Keratinocyte (primary cell): ENCODE measurements around the gene RNF6. TPM values are rescaled to one million over a fixed set of nuclear protein-coding genes. Genes with fewer than 3 reads are reported as not detected.

ENCODE experiments used
- DNase-seq: peaks from one replicate; pipeline ENCODE4 v3.0.0-alpha.2; 2011; ENCODE audit warnings: low read depth, missing footprints, low spot score
- FAIRE-seq: peaks from 2 replicates; lab custom pipeline; 2011; peaks lifted over from hg19 to GRCh38; lab: Jason Lieb, UNC
- H2AFZ ChIP-seq: 2 replicates; pipeline ENCODE4 v1.6.0; 2012; ENCODE audit warnings: low read length, control low read depth, inconsistent platforms; ENCODE audit not compliant: control insufficient read depth
- H3K27ac ChIP-seq: 2 replicates; pipeline ENCODE4 v1.5.1; 2011; ENCODE audit warnings: low read length; ENCODE audit not compliant: control insufficient read depth, insufficient read depth
- H3K27me3 ChIP-seq: 3 replicates; pipeline ENCODE4 v1.6.0; 2011; ENCODE audit warnings: low read length; ENCODE audit not compliant: control insufficient read depth, insufficient read depth; ENCODE audit errors: extremely low read depth
- H3K36me3 ChIP-seq, 2 experiments: 2 replicates in 1 of 2; 3 replicates in 1 of 2; pipeline ENCODE4 v1.5.1; 2011; ENCODE audit warnings: low read length in 2 of 2, mild to moderate bottlenecking in 1 of 2; ENCODE audit not compliant: control insufficient read depth in 2 of 2, insufficient read depth in 2 of 2; ENCODE audit errors: extremely low read depth in 1 of 2
- H3K4me1 ChIP-seq: 3 replicates; pipeline ENCODE4 v1.5.1; 2011; ENCODE audit warnings: low read length; ENCODE audit not compliant: control insufficient read depth, insufficient read depth; ENCODE audit errors: extremely low read depth
- H3K4me2 ChIP-seq: 3 replicates; pipeline ENCODE4 v1.6.0; 2011; ENCODE audit warnings: low read depth, low read length; ENCODE audit not compliant: control insufficient read depth, insufficient read depth; ENCODE audit errors: extremely low read depth
- H3K4me3 ChIP-seq, 3 experiments: fragments of 200-600 bp in 1 of 3; sonication (generic) in 1 of 3; 2 replicates in 2 of 3; 3 replicates in 1 of 3; pipeline ENCODE4 v1.5.1; 2011 to 2016; ENCODE audit warnings: low read length in 3 of 3, mild to moderate bottlenecking in 3 of 3, control low read depth in 2 of 3, inconsistent platforms in 1 of 3, low read depth in 1 of 3, mixed read lengths in 1 of 3, mixed run types in 1 of 3, moderate library complexity in 1 of 3; ENCODE audit not compliant: control insufficient read depth in 2 of 3, insufficient read depth in 2 of 3; ENCODE audit errors: extremely low read depth in 1 of 3
- H3K79me2 ChIP-seq: 2 replicates; pipeline ENCODE4 v1.6.0; 2012; ENCODE audit warnings: low read length; ENCODE audit not compliant: control insufficient read depth, insufficient read depth
- H3K9ac ChIP-seq: 3 replicates; pipeline ENCODE4 v1.6.0; 2011; ENCODE audit warnings: low read length; ENCODE audit not compliant: control insufficient read depth, insufficient read depth; ENCODE audit errors: extremely low read depth
- H3K9me1 ChIP-seq: 3 replicates; pipeline ENCODE4 v1.6.0; 2011; ENCODE audit warnings: low read length; ENCODE audit not compliant: control insufficient read depth, insufficient read depth; ENCODE audit errors: extremely low read depth
- H3K9me3 ChIP-seq: 2 replicates; pipeline ENCODE4 v1.5.1; 2012; ENCODE audit warnings: low read depth, low read length; ENCODE audit not compliant: control insufficient read depth
- H4K20me1 ChIP-seq: 3 replicates; pipeline ENCODE4 v1.6.0; 2011; ENCODE audit warnings: low read length; ENCODE audit not compliant: control insufficient read depth, insufficient read depth; ENCODE audit errors: extremely low read depth
- EZH2 ChIP-seq: IDR thresholded peaks from one replicate; pipeline ENCODE4 v1.6.1; 2012; ENCODE audit warnings: inconsistent platforms, mild to moderate bottlenecking, low read length, moderate library complexity
- dilution Hi-C: fragments of 300-500 bp; cut with MboI; formaldehyde crosslinking; loops from one replicate; pipeline ENCODE4 v1.7.0; 2020; ENCODE audit warnings: low sequenced_read_pairs; ENCODE audit not compliant: extremely low pct_ligation_motif_present
- polyA plus RNA-seq, 5 experiments: library from polyadenylated mRNA; depleted of rRNA in 3 of 5; stranded (reverse) in 3 of 5; stranded (forward) in 1 of 5; unstranded in 1 of 5; fragments of >200 nt; gene quantifications; 1 replicate in 1 of 5; 2 replicates in 3 of 5; 3 replicates in 1 of 5; pipeline versions ENCODE4 v1.2.1 to v1.2.3, GENCODE V29; 2011 to 2012; ENCODE audit warnings: missing spikeins in 2 of 5, low read depth in 1 of 5, low replicate concordance in 1 of 5
- TF ChIP-seq, protein P1 (sequence below), 3 experiments: IDR thresholded peaks in 1 of 3; conservative IDR thresholded peaks in 1 of 3; optimal IDR thresholded peaks in 1 of 3; 2 replicates in 2 of 3; 3 replicates in 1 of 3; pipeline versions ENCODE3 to v1.5.1; 2011; ENCODE audit warnings: low read length in 3 of 3, mild to moderate bottlenecking in 3 of 3, moderate library complexity in 2 of 3, control low read depth in 1 of 3, inconsistent platforms in 1 of 3; ENCODE audit not compliant: insufficient read depth in 2 of 3; ENCODE audit errors: extremely low read depth in 1 of 3

Gene RNF6
- polyA plus RNA-seq, 1 donor (not counting 4 experiments of a cell fraction or from before 2014, with no cell fraction given): 48.7 TPM

GRCh38 chr13:26198116-26198515, 24.0 kb downstream of the RNF6 start:
- H3K4me2 ChIP-seq: no peak overlapping the region
- TF ChIP-seq, protein P1, sequence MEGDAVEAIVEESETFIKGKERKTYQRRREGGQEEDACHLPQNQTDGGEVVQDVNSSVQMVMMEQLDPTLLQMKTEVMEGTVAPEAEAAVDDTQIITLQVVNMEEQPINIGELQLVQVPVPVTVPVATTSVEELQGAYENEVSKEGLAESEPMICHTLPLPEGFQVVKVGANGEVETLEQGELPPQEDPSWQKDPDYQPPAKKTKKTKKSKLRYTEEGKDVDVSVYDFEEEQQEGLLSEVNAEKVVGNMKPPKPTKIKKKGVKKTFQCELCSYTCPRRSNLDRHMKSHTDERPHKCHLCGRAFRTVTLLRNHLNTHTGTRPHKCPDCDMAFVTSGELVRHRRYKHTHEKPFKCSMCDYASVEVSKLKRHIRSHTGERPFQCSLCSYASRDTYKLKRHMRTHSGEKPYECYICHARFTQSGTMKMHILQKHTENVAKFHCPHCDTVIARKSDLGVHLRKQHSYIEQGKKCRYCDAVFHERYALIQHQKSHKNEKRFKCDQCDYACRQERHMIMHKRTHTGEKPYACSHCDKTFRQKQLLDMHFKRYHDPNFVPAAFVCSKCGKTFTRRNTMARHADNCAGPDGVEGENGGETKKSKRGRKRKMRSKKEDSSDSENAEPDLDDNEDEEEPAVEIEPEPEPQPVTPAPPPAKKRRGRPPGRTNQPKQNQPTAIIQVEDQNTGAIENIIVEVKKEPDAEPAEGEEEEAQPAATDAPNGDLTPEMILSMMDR (optimal IDR thresholded peaks at IDR 0.05 in 1 of 3, IDR thresholded peaks at IDR 0.05 in 1 of 3, conservative IDR thresholded peaks at IDR 0.05 in 1 of 3; ENCODE audit: extremely low read depth in 1 of 3, insufficient read depth in 2 of 3, low read length in 3 of 3): peak in 1 of 3 experiments; percentile 11
- no peak for TF ChIP-seq EZH2
- H3K27ac ChIP-seq: no peak overlapping the region
- no peak overlapping the region for H3K4me3 ChIP-seq
- dilution Hi-C loops: no loop called here
- no peak overlapping the region for H3K9ac ChIP-seq
- H3K9me1 ChIP-seq: no peaks in the 10 kb centered on the region
- H3K27me3 ChIP-seq: no peaks in the 10 kb centered on the region
- FAIRE-seq (no peak), DNase-seq (no peak)
- H3K9me3 ChIP-seq: no peaks in the 10 kb centered on the region
- no peaks in the 10 kb centered on the region for H3K79me2 ChIP-seq
- no peaks in the 10 kb centered on the region for H3K36me3 ChIP-seq
- no peak overlapping the region for H2AFZ ChIP-seq
- H3K4me1 ChIP-seq: no peaks in the 10 kb centered on the region
- H4K20me1 ChIP-seq: no peaks in the 10 kb centered on the region

- H3K4me1 ChIP-seq: no peaks in the 10 kb centered on the region
- H3K9ac ChIP-seq: no peak overlapping the region
- H3K9me1 ChIP-seq: no peaks in the 10 kb centered on the region
- H3K27me3 ChIP-seq: no peaks in the 10 kb centered on the region
- H3K27ac ChIP-seq: no peak overlapping the region
- no peaks in the 10 kb centered on the region for H4K20me1 ChIP-seq
- no peak for DNase-seq
- no peak overlapping the region for H2AFZ ChIP-seq
- no peak overlapping the region for H3K4me3 ChIP-seq
- TF ChIP-seq, protein P1 (optimal IDR thresholded peaks at IDR 0.05 in 1 of 3, IDR thresholded peaks at IDR 0.05 in 1 of 3, conservative IDR thresholded peaks at IDR 0.05 in 1 of 3; ENCODE audit: extremely low read depth in 1 of 3, insufficient read depth in 2 of 3, low read length in 3 of 3): no peak
- no peak for TF ChIP-seq EZH2
- H3K79me2 ChIP-seq: no peaks in the 10 kb centered on the region
- H3K36me3 ChIP-seq: no peaks in the 10 kb centered on the region
- H3K9me3 ChIP-seq: no peaks in the 10 kb centered on the region
- no peak for FAIRE-seq
- no peak overlapping the region for H3K4me2 ChIP-seq
- dilution Hi-C loops: no loop called here
Measured at GRCh38 chr13:26197298-26197697, 24.8 kb downstream of the RNF6 start.
